ENCODE measurements around the gene ADIPOR2.

The ADIPOR2 gene

DNA sequence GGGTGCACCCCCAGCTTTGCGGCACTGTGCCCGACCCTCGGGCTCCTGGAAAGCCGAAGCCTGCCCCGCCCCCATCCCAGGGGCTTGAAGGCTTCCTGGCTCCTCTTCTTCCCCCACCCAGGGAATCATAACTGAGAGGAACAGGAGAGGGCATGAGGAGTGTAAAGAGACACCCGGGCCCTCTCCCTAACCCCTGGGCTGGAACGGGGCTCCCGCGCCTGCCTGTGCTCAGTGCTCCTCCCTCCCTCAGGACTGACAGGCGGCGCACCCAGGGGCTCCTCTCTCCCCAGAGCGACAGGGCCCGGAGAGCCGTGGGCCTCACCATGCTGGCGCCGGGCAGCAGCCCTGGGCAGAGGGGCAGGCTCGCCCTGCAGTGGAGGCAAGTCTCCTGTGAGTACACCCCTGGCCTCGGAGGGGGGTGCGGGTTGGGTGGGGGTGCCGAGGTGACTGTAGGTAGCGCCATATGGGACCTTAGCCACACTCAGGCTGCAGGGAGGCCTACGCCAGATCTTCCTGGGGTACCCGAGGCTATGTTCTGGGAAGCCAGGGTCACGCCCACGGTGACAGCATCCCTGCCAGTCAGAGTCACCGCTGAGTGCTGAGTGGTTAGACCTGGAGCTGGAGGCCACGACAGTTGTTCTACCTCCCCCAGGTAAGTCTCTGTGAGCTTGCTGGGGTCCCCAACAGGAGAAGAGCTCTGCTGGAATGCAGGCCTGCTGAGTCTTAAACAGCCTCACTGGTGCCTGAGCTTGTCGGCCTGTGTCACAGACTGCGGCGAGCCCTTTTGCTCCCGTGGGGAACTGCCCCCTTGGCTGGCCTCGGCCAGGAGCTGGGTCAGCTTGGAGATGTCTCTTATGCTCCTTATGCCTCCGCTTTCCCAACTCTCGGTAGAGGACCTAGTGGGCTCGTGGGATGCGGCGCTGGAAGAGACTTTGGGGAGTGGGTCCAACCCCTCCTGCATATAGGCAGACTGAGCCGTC is 137.2 kb downstream of the ADIPOR2 start:
- DNase-seq (ENCODE audit: low read depth in 2 of 3, low spot score in 1 of 3) = no peak

DNA sequence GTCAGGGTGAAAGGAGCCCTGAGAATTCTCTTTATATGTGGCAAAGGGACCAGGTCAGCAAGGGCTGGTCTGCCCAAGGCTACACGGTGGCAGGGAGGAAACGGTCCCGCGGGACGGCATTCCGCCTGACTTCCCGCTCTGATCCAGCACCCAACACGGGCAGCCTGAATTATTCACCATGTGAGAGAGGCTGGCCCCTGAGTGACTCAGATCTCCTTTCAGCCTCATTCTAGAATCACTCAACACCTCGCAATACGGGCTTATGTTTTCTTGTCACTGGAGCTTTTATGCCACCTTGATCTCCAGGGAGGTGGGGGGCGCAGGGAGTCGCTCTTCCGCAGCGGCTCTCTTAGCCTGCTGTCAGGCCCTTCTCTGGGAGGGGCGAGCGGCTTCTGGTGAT is 138.0 kb downstream of the ADIPOR2 start:
- no peak for DNase-seq (ENCODE audit: low read depth in 2 of 3, low spot score in 1 of 3)

DNA sequence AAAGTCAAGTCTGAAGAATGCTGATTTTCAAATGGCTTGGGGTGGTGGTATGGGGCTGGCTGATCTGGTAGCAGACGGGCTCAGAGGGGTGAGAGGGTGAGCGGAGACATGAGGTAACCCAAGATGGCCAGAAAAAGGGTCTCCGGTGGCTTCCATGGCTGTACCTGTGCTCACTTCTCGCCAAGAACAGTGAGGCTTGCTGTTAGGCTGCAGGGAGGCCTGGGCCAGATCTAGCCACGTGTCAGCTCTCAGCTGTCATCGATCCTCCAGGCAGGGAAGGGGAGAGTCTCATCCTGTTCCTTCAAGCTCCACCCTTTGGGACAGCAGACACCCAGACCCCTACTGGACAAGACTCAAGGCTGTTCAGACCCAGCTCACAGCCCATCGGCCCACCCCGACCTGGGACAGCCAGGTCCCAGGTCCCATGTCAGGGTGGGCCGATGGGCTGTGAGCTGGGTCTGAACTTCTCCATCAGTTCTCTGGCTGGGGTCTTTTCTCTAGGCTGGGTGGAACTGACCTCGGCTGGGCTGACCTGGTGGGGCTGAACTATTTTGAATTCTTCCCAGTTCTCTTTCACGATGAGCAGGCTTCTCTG is 138.5 kb downstream of the ADIPOR2 start:
- no peak for DNase-seq (ENCODE audit: low read depth in 2 of 3, low spot score in 1 of 3)

DNA sequence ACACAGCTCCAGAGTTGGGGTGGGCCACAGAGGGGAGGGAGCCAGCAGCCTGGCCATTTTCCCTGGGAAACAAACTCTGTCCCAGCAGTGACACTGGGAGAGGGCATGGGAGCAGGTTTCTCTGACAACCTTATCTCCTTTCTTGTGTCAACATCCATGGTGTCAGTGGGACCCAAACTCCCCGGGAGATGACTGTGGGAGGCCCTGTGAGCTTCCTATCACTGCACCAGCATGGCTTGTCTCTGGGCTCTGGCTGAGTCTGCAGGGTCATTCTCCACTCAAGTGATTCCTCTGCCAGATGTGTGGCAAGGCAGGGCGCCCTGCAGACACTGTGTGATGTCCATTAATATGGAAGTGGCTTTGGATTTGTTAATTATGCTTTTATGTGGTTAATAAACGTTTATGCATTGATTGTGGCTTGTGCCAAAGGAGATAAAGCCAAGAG is 139.6 kb downstream of the ADIPOR2 start:
- no peak for DNase-seq (ENCODE audit: low read depth in 2 of 3, low spot score in 1 of 3)

DNA sequence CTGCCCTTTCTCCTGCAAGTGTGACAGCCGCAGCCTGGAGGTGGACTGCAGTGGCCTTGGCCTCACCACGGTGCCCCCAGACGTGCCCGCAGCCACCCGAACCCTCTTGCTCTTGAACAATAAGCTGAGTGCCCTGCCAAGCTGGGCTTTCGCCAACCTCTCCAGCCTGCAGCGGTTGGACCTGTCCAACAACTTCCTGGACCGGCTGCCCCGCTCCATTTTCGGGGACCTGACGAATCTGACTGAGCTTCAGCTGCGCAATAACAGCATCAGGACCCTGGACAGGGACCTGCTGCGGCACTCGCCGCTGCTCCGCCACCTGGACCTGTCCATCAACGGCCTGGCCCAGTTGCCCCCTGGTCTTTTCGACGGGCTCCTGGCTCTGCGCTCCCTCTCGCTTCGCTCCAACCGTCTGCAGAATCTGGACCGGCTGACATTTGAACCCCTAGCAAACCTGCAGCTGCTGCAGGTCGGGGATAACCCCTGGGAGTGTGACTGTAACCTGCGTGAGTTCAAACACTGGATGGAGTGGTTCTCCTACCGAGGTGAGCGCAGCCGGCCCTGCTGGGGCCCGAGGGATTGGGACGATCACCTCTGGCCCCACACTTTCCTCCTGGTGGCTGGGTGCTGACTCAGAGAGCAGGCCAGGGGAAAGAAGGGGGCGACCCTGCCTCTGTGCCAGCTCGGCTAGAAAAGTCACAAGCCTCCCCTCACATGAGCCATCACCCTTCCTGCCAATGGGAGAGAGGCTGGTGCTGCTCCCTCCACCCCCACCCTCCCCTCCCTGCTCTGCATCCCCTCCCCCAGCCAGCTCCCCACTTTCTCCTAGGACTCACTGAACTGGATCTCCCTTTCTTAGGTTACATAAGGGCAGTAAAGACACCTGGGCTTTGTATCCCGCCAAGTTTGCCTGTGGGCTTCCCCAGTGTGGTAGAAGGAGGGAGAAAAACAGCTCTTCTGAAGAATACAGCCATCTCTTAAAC is 140.4 kb downstream of the ADIPOR2 start:
- no peak for DNase-seq (ENCODE audit: low read depth in 2 of 3, low spot score in 1 of 3)

DNA sequence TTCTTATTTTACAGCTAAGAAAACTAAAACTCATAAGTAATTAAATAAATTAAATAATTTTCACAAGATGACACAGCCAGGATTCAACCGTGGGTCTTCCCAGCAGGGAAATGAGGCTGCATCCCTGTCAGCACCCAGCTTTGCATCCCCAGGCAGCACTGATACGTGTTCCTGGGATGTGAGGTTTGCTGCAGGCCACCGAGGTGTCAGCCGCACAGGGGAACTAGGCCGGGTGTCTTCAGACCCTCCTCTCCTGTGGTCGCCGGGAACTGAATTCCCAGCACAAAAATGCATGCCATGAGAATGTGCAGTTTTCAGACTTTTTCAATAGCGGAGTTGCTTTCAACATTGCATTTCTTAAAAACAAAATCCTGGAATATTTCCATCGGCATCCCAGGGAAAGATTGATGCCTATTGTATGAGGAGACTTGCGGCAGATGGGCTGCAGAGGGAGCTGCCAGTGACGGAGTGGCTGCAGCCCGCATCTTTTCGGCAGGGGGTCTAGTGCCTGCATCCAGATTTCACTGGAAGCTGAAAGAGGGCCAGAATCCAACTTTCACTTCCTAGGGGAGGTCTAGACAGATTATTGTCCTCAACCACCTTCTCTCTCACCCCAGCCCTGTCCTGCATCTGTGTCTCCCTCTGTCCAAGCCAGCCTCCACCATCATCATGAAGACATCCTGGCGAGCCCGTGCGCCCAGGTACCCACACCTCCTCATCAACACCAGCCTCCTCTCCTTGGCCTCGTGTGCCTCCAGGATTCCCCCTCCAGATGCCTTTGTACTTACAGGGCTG is 142.1 kb downstream of the ADIPOR2 start:
- DNase-seq (ENCODE audit: low read depth in 2 of 3, low spot score in 1 of 3) = no peak

DNA sequence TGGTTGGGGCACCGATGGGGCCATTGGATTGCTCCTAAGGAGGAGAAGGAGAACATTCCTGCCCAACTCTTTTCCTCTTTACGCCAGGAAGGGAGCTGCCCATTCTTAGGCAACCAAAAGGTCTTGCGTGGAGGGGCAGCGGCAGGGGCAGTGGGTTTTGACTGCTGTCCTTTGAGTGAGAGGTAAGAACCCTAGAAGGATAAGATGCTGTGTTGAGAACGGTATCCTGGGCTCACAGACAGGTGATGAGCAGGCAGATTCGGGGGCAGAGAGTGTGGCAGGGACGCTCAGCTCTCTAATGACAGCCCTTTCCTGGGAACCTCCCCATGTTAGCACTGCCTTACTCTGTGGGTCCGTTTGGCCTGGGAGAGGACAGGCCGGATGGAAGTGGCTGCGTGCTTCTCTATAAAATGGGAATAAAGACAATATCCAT is 142.7 kb downstream of the ADIPOR2 start:
- DNase-seq (ENCODE audit: low read depth in 2 of 3, low spot score in 1 of 3) = no peak

DNA sequence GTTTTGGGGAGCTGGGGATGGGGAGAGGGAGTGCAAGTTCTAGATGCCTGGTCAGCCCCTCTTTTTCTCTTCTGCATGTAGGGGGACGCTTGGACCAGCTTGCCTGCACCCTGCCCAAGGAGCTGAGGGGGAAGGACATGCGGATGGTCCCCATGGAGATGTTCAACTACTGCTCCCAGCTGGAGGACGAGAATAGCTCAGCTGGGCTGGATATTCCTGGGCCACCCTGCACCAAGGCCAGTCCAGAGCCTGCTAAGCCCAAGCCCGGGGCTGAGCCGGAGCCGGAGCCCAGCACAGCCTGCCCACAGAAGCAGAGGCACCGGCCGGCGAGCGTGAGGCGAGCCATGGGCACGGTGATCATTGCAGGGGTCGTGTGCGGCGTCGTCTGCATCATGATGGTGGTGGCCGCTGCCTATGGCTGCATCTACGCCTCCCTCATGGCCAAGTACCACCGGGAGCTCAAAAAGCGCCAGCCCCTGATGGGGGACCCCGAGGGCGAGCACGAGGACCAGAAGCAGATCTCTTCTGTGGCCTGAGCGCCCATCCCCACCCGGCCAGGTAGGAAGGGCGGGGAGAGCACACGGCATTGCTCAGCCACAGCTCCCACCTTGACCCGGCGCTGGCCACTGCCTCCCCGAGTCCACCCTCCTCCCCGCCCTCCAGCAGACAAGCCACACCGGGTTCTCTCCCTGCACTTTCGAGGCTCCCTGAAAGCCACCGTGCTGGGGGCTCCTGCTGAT is 143.5 kb downstream of the ADIPOR2 start:
- DNase-seq (ENCODE audit: low read depth in 2 of 3, low spot score in 1 of 3) = no peak

DNA sequence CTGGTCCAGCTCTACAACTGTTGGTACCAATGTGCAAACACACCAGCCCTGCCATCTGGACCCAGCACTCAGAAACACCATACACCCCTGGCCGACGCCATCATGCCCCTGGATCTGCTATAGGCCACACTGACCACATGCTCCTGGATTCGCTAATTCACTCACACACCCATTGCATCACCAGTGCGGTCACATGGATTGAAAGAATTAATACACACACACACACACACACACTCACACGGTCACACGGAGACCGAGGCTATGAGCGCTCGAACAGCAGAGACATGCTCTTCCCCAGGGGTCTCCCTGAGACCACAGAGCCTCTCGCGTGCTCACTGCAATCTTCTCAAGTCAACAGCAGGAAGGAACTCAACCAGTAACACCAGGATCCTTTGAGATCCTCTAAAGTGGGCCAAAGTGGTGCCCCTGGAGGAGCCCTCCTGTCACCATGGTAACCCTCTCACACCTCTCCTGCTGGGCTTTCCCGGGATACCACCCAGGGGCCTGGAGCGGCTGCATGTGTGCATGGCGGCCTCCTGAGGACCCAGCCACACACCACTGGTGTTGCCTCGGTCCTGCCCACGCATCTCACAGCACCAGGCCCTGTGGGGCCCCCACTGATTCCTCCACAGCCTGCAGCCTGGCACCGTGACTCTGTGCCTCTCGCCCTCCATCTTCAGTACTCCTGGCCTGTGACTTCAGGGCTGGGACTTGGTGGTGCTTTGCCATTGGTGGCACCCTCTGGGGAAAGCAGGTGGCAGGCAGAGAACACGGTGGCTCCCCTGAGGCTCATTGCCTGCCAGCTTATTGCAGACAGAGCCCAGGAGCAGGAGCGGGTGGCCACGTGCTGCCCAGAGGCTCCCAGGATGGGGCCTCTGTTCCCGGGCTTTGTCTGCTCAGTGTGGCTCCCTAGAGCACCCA is 144.6 kb downstream of the ADIPOR2 start:
- no peak for DNase-seq (ENCODE audit: low read depth in 2 of 3, low spot score in 1 of 3)

DNA sequence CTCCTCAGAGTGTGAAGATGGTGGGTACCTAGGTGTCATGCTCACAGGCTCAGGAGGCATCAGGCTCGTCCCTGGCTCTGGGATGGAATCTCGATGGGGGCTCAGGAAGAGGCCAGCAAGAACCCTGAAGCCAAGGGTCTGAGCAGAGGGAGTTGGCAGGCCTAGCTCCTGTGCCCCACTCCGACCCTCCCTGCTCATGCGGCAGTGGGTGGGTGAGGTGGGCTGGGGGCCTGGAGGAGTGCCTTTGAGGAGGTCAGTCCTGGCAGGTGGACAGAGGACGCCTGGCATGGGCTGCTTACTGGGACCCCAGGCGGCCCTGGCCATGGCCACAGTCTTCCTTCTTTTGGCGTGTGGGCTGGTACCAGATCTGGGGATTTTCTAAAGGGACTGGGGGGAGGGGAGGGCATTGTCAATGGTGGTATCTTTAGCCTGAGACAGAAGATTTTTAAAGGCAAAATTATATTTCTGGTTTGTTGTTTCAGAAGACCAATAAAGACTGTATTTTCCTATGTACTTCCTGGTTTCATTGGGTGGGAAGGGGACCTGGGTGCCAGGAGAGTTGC is 145.5 kb downstream of the ADIPOR2 start:
- no peak for DNase-seq (ENCODE audit: low read depth in 2 of 3, low spot score in 1 of 3)

DNA sequence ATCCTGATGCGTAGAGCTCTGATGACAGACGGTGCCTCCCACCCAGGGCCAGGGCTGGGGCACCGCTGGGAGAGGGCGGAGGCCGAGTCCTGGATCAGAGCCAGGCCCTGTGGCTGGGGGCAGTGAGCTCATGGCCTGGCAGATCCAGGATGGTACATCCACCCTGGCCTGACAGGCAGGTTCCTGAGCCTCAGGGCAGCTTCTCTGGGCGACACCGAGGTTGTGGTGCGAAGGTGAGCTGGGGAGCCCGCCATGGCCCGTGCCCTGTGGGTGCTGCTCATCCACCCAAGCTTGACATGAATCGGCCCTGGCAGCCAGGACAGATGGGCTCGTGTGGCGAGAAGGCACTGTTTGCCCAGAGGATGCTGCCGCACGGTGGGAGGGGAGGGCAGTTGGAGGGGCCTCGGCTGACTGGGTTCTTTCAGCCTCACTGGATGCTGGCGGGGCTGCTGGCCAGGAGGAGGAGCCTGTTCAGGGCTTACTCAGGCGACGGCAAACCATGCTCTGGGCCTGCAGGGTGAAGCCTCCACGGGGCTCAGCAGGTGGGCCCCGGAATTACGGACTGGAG is 146.1 kb downstream of the ADIPOR2 start:
- no peak for DNase-seq (ENCODE audit: low read depth in 2 of 3, low spot score in 1 of 3)

DNA sequence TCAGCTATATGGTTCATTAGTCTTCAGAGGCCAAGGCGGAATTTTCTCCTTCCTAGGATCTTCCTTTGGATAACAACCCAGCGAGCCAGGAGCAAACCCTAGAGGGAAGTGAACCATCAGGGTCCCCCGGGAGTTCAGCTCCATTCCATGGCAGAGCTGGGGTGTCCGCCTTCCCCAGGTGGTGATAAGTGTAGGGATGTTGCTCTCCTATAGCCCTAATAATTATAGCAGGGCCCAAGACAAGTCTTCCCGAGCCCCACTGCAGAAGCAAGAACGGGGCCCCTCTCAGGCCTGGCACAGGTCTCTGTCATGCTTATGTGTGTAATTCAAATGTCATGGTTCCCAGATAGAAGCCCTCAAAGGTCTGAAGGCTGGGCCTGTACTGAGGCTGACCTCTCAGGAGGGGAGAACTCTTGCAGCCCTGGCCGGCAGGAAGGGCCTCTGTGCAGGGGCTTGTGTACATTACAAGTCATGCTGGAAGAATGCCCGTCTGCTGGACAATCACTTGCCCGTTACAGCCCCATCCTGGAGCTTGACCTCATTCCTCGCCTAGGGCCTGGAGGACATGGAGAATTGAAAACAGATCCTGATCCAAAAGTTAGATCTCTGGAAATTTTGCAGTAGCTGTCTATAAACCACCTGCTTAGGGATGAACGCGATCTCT is 146.8 kb downstream of the ADIPOR2 start:
- DNase-seq (ENCODE audit: low read depth in 2 of 3, low spot score in 1 of 3) = no peak

Measured in stimulated activated CD4-positive, alpha-beta T cell treated with anti-CD3 and anti-CD28 coated beads, Interleukin-12 subunit alpha, Interleukin-12 subunit beta, amount 100 ng/mL, for 48 hours (primary cell).